Neural cell (in vitro differentiated cells): ENCODE measurements around the gene HMGCS2.

Experiments
- EP300 ChIP-seq: fragments of 450-650 bp; conservative IDR thresholded peaks from 2 replicates; pipeline ENCODE4 v1.6.1; 2014; ENCODE audit warnings: antibody characterized with exemption, mild to moderate bottlenecking, moderate library complexity; ENCODE audit not compliant: poor library complexity, severe bottlenecking
- EZH2 ChIP-seq: fragments of 200-600, 300-800 bp; shearing (Covaris generic), sonication (generic); IDR thresholded peaks from 2 replicates; pipeline ENCODE4 v1.6.1; 2014; ENCODE audit warnings: antibody characterized with exemption, low read length, borderline replicate concordance, mild to moderate bottlenecking; ENCODE audit not compliant: insufficient read depth, poor library complexity, severe bottlenecking
- POLR2AphosphoS5 ChIP-seq: IDR thresholded peaks from 2 replicates; pipeline ENCODE4 v1.6.1; 2012
- TF ChIP-seq, protein P1 (sequence below): fragments of 450-650 bp; IDR thresholded peaks from 2 replicates; pipeline ENCODE4 v1.5.1; 2014; ENCODE audit warnings: antibody characterized with exemption, mild to moderate bottlenecking, moderate library complexity; ENCODE audit not compliant: poor library complexity, severe bottlenecking

GRCh38 chr1:119762409-119762808 lies 6.3 kb downstream of the HMGCS2 start:
- TF ChIP-seq, protein P1, sequence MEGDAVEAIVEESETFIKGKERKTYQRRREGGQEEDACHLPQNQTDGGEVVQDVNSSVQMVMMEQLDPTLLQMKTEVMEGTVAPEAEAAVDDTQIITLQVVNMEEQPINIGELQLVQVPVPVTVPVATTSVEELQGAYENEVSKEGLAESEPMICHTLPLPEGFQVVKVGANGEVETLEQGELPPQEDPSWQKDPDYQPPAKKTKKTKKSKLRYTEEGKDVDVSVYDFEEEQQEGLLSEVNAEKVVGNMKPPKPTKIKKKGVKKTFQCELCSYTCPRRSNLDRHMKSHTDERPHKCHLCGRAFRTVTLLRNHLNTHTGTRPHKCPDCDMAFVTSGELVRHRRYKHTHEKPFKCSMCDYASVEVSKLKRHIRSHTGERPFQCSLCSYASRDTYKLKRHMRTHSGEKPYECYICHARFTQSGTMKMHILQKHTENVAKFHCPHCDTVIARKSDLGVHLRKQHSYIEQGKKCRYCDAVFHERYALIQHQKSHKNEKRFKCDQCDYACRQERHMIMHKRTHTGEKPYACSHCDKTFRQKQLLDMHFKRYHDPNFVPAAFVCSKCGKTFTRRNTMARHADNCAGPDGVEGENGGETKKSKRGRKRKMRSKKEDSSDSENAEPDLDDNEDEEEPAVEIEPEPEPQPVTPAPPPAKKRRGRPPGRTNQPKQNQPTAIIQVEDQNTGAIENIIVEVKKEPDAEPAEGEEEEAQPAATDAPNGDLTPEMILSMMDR: no peak
- no peak for TF ChIP-seq POLR2AphosphoS5
- TF ChIP-seq EZH2: no peak
- no peak for TF ChIP-seq EP300
